Hypothalamus (tissue), 51 donors: ENCODE data around the gene ZFP62.
A peak's percentile ranks its signal among the peaks of the same experiment; 100 is the strongest.

Experiments
- DNase-seq, 51 donors: peaks; one replicate each; lab custom pipeline; 2025; lab: John Stamatoyannopoulos, UW

Gene ZFP62

DNA sequence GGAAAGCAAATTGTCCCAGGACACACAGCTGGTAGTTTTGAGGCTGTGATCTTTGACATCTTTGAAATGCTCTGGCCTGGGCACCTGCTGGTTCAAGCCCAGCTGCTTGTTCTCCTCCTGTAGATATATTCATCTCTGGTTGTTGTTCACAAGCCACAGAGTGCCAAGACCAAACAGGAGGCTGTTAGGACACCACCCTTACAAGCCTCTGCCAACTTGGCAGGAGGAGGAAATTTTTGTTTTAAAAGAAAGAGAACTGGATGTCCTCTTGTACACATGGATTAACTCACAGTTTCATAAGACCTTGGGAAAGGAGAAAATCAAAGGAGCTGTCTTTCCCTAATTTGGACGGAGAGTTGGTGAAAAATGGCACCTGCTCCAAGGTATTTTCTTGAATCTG, 8.5 kb upstream of the ZFP62 start:
- peak in 1 of 51 donors; percentile 6 for DNase-seq

- peak in 43 of 51 donors; percentile 0 to 80 (median 44) for DNase-seq
Measured at GRCh38 chr5:180868960-180869359, 7.9 kb upstream of the ZFP62 start.

GRCh38 chr5:180866985-180867384, 5.9 kb upstream of the ZFP62 start:
- no peak for DNase-seq

DNA sequence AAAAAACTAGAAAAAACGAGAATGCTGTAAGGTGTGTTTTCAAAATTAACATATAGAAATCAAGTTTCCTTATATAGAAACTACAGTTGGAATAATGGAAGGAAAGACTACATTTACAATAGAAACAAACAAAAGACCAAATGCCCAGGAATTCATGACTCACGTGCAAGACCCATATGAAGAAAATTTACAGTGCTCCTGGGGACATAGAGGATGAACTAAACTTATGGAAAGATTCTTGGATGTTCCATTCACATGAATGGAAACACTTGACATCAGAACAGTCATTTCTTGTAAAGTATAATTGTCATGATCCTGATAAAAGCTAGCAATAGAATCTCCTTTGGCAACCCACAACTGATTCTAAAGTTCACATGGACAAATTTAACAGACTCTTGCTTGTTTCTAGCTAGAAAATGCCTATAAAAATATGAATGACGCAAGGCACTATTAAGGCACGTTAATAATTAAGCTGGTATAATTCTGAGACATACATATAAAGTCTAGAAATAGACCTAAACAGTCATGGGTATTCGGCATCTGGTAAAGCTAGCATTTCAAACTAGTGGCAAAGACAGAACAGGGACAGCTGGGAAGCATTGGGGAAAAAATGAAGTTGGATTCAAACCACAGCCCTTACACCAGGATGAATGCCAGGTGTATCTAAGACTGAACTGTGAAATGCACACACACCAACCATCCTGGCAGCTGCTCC, 5.1 kb upstream of the ZFP62 start:
- no peak for DNase-seq

- DNase-seq: no peak
Measured at GRCh38 chr5:180862645-180863044, 1.6 kb upstream of the ZFP62 start.

- peak in 2 of 51 donors; percentile 1 to 12 for DNase-seq
Measured at GRCh38 chr5:180860273-180860886, 696 bp downstream of the ZFP62 start.

- DNase-seq: no peak
Measured at GRCh38 chr5:180858586-180858985, 2.5 kb downstream of the ZFP62 start.

DNA sequence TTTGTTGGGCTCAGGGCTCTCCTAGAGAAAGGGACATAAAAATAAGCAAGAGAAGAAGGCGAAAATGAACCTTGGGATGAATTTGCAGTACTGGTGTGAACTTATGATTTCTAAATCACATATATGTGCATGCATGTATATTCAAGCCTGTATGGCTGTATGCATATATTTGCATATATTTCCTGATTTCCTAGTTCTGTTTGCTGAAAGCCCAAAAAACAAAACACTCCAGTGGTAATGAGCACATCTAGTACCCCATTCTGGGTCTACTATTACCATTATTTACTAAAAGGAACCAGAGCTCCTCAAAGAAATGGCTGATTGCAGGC, 7.3 kb downstream of the ZFP62 start:
- DNase-seq: no peak

DNA sequence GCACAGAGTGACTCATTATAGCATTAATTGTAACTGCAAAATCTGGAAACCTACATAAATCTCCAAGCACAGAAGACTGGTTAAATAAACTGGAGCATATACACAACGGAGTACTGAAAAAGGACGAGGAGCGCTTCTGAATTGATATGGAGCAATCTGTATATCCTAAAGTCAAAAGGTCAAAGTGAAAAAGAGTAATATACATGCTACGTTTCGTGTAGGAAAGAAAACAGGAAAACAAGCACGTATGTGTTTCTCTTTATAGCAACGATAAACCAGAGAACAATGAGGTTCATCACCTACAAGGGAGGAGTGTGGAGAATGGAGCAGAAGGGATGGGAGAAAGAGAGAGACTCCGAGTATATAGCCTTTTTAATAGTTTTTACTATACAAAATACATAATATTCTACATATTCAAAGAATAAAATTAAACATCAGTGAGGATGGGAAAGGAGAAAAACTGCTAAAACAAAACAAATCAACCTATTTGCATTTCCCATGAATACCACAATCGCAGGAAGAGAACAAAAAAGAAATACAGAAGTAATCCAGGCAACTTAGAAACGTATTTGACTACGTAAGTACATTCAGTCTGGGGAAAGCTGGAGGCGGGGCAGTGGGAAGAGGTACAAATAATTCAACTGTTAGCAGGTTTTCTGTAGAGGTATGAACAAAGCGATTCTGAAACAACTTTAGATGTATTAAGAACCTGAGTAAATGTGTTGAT, 7.8 kb downstream of the ZFP62 start:
- DNase-seq: no peak

- no peak for DNase-seq
Measured at GRCh38 chr5:180852495-180852894, 8.6 kb downstream of the ZFP62 start.

DNA sequence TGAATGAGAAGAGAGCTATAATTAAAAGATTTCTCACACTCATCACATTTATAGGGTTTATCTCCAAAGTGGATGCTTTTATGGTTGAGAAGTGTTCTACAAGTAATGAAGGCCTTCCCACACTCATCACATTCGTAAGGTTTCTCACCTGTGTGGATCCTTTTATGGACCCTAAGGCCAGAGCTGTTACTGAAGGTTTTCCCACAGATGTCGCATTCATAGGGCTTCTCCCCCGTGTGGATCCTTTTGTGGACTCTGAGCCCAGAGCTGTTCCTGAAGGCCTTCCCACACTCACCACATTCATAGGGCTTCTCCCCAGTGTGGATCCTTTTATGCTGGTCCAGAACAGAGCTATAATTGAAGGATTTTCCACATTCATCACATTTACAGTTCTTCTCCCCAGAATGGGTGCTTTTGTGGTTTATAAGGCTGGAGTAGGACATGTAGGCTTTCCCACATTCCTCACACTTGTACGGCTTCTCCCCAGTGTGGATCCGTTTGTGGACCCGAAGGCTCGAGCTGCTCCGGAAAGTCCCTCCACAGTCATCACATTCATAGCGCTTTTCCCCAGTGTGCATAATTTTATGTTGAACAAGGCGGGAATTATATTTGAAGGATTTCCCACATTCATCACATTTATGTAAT, 10.5 kb downstream of the ZFP62 start:
- DNase-seq: no peak

DNA sequence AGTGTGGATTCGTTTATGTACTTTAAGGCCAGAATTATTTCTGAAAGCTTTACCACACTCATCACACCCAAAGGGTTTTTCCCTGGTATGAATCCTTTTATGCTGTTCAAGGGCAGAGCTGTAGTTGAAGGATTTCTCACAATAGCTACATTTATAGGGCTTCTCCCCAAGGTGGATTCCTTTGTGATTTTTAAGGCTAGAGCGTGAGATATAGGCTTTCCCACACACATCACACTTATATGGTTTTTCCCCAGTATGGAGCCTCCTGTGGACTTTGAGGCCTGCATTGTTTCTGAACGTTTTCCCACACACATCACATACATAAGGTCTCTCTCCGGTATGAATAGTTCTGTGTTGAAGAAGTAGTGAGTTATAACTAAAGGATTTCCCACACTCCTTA, 11.2 kb downstream of the ZFP62 start:
- no peak for DNase-seq

DNA sequence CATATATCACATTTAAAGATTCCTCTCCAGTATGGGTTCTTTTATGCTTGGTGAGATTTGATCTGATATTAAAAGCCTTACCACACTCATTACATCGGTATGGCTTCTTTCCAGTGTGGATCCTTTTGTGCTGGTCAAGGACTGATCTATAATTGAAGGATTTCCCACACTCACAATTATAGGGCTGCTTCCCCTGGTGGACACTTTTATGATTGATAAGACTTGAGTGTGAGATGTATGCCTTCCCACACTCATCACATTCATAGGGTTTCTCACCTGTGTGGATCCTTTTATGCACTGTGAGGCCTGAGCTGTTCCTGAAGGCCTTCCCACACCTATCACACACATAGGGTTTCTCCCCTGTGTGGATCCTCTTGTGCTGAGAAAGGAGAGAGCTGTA, 12.2 kb downstream of the ZFP62 start:
- DNase-seq: no peak

- no peak for DNase-seq
Measured at GRCh38 chr5:180848265-180848664, 12.8 kb downstream of the ZFP62 start.

DNA sequence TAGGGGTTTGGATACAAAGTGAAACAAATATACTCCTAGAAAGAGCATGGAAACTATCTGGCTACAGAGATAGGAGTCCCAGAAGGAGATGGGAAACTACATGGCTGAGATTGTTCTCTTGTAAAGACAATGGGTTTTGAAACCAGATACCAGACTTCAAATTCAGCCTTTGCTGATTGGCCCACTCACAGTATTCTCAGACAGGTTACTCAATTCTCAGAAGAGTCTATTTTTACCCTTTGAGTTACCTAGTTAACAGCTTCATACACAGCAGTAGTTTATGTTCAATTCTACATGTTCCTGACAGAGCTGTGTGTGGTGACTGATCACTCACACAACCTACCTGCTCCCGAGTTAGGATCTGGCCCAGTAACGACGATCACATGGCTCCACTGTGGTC, 14.1 kb downstream of the ZFP62 start:
- DNase-seq: no peak

DNA sequence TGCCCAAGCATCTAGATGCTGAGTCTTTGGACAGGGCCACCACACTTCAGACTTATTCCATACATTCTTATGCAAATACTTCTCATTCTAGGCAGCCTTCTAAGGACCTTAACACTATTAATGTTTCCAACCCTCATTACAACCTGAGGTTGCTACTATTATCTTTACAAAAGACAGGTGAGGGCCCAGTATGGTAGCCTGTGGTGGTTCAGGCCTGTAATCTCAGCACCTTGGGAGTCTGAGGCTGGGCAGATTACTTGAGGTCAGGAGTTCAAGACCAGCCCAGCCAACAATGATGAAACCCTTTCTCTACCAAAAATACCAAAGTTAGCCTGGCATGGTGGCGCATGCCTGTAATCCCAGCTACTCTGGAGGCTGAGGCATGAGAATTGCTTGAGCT, 16.2 kb downstream of the ZFP62 start:
- DNase-seq: no peak

GRCh38 chr5:180844432-180844831, 16.6 kb downstream of the ZFP62 start:
- no peak for DNase-seq

DNA sequence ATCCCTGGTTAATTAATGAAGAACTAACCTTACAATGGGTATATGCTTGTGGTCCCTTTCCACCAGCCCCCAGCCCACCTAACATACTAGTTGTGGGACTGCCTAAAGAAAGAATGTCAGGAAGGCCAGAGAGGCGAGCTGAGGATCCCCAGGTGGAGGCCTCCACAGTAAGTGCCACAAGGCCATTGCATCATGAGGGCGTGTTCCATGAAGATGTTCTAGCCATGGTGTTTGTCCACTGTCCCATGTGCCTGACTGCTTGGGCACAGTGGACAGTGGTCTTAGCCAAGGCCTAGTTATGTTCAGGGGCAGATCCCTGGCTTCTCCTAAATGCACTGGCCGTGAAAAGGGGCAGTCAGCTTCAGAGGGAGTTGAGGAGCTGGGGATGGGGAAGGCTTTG, 21.1 kb downstream of the ZFP62 start:
- DNase-seq: no peak

DNA sequence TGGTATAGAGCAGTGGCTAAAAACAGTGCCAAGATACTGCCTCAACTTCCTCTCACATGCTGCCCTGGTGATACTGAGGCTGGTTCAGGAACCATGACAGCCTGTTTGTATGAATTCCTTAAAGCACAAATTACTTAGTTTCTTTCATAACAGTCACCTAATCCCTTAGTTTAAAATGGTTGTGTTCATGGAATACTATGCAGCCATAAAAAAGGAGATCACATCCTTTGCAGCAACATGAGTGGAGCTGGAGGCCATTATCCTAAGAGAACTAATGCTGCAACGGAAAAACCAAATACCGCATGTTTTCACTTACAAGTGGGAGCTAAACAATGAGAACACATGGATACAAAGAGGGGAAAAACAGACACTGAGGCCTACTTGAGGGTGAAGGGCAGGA, 21.8 kb downstream of the ZFP62 start:
- no peak for DNase-seq

- no peak for DNase-seq
Measured at GRCh38 chr5:180837478-180837877, 23.6 kb downstream of the ZFP62 start.

- no peak for DNase-seq
Measured at GRCh38 chr5:180832638-180833068, 28.4 kb downstream of the ZFP62 start.
